Breast epithelium (tissue), 4 donors: ENCODE data around the gene TANC1. TPM values are rescaled to one million over a fixed set of nuclear protein-coding genes. Genes with fewer than 3 reads are reported as not detected.

ENCODE experiments used
- DNase-seq, 2 donors: peaks; one replicate each; pipeline ENCODE4 v3.0.0-alpha.2; 2019; ENCODE audit warnings: low spot score in 2 of 2
- H3K27ac ChIP-seq, 2 donors: fragments of 200-600 bp; sonication (generic) in 1 of 2; one replicate each; pipeline ENCODE4 v1.5.1; 2016 to 2019; ENCODE audit warnings: mild to moderate bottlenecking in 1 of 2
- H3K27me3 ChIP-seq, 2 donors: fragments of 200-600 bp; sonication (generic) in 1 of 2; one replicate each; pipeline versions ENCODE4 v1.5.1 to v1.6.0; 2017 to 2019; ENCODE audit warnings: control low read depth in 1 of 2, mild to moderate bottlenecking in 1 of 2
- H3K36me3 ChIP-seq: fragments of 200-600 bp; one replicate; pipeline ENCODE4 v1.5.1; 2019
- H3K4me1 ChIP-seq, 2 donors: fragments of 200-600 bp; sonication (generic); one replicate each; pipeline ENCODE4 v1.5.1; 2016 to 2019; ENCODE audit warnings: control low read depth in 1 of 2
- H3K4me3 ChIP-seq, 3 donors: fragments of 200-600 bp; sonication (generic); 1 replicate in 2 of 3; 2 replicates in 1 of 3; pipeline ENCODE4 v1.5.1; 2016 to 2019; ENCODE audit warnings: mild to moderate bottlenecking in 3 of 3, moderate library complexity in 2 of 3
- H3K9me3 ChIP-seq, 2 donors: fragments of 200-600 bp; sonication (generic) in 1 of 2; one replicate each; pipeline ENCODE4 v1.5.1; 2016 to 2019; ENCODE audit warnings: control low read depth in 1 of 2
- POLR2A ChIP-seq: fragments of 450-650 bp; IDR thresholded peaks from one replicate; pipeline ENCODE4 v1.6.1; 2016; ENCODE audit warnings: antibody characterized with exemption, mild to moderate bottlenecking, moderate library complexity
- POLR2AphosphoS5 ChIP-seq, 3 donors: sonication (generic); formaldehyde crosslinking; IDR thresholded peaks; one replicate each; pipeline ENCODE4 v1.6.1; 2017; ENCODE audit warnings: antibody characterized with exemption in 3 of 3
- intact Hi-C: fragments of 100-400 bp; cut with DNase I; formaldehyde crosslinking; loops from one replicate; pipeline ENCODE4 v1.15.1; 2023; ENCODE audit warnings: low total_unique reads
- total RNA-seq, 3 donors: library from RNA; depleted of rRNA; stranded (reverse); fragments of >200 nt; gene quantifications; one replicate each; pipeline ENCODE4 v1.1.0, GENCODE V29; 2016
- TF ChIP-seq, protein P1 (sequence below), 3 donors: fragments of 450-650 bp; IDR thresholded peaks; one replicate each; pipeline ENCODE4 v1.5.1; 2016 to 2017; ENCODE audit warnings: antibody characterized with exemption in 3 of 3, mild to moderate bottlenecking in 3 of 3, moderate library complexity in 3 of 3

Gene TANC1
- total RNA-seq, 3 donors from 2014 or later, result 18.9 to 62.3 (median 58.4) TPM

- Histone ChIP-seq H3K9me3 (no peaks in the 10 kb centered on the region), H3K27ac (no peak overlapping the region), H3K4me3 (no peak overlapping the region), H3K4me1 (no peaks in the 10 kb centered on the region), H3K27me3 (no peaks in the 10 kb centered on the region), H3K36me3 (no peaks in the 10 kb centered on the region)
- DNase-seq, result no peak
- TF ChIP-seq POLR2A, result no peak
- TF ChIP-seq, protein P1, sequence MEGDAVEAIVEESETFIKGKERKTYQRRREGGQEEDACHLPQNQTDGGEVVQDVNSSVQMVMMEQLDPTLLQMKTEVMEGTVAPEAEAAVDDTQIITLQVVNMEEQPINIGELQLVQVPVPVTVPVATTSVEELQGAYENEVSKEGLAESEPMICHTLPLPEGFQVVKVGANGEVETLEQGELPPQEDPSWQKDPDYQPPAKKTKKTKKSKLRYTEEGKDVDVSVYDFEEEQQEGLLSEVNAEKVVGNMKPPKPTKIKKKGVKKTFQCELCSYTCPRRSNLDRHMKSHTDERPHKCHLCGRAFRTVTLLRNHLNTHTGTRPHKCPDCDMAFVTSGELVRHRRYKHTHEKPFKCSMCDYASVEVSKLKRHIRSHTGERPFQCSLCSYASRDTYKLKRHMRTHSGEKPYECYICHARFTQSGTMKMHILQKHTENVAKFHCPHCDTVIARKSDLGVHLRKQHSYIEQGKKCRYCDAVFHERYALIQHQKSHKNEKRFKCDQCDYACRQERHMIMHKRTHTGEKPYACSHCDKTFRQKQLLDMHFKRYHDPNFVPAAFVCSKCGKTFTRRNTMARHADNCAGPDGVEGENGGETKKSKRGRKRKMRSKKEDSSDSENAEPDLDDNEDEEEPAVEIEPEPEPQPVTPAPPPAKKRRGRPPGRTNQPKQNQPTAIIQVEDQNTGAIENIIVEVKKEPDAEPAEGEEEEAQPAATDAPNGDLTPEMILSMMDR (IDR thresholded peaks at IDR 0.05), result no peak
- no peak for TF ChIP-seq POLR2AphosphoS5 (IDR thresholded peaks at IDR 0.05)
- intact Hi-C loops, result no loop called here
Measured at GRCh38 chr2:159164457-159164911, 196.0 kb downstream of the TANC1 start.

DNA sequence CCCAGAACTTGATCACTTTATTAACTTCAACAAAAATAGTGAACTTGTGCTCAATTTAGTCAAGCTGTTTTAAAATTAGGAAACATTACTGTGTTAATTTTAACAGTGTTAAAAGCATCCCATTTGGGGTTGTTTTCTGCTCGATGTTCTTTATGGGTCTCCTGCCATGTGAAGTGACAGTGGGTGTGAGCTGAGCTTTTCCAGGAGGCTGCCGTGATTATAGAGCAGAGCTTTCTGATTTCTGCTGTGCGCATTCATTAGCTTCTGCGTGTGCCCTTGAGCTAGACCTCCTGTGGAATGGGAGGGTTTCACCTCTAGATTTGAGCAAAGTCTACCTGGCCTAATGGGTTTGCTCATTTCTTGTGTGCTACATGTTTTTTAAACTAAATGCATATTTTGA, 196.6 kb downstream of the TANC1 start:
- H3K27ac ChIP-seq, result no peak overlapping the region
- H3K9me3 ChIP-seq, result no peaks in the 10 kb centered on the region

GRCh38 chr2:159168707-159169106, 200.3 kb downstream of the TANC1 start:
- DNase-seq, result no peak
- TF ChIP-seq POLR2A, result no peak
- no peak for TF ChIP-seq POLR2AphosphoS5 (IDR thresholded peaks at IDR 0.05)
- TF ChIP-seq, protein P1 (IDR thresholded peaks at IDR 0.05), result no peak

More for the DNA sequence above, 196.6 kb downstream of the TANC1 start:
- Histone ChIP-seq H3K27me3 (no peaks in the 10 kb centered on the region), H3K4me3 (no peak overlapping the region), H3K36me3 (no peaks in the 10 kb centered on the region), H3K4me1 (no peaks in the 10 kb centered on the region)
- DNase-seq, result no peak
- no peak for TF ChIP-seq POLR2AphosphoS5 (IDR thresholded peaks at IDR 0.05)
- TF ChIP-seq POLR2A, result no peak
- TF ChIP-seq, protein P1 (IDR thresholded peaks at IDR 0.05), result no peak
- intact Hi-C loops, result loop anchor here (5.0 kb wide), 1 partner anchor 322 kb away; no protein-coding TSS in a partner anchor

DNA sequence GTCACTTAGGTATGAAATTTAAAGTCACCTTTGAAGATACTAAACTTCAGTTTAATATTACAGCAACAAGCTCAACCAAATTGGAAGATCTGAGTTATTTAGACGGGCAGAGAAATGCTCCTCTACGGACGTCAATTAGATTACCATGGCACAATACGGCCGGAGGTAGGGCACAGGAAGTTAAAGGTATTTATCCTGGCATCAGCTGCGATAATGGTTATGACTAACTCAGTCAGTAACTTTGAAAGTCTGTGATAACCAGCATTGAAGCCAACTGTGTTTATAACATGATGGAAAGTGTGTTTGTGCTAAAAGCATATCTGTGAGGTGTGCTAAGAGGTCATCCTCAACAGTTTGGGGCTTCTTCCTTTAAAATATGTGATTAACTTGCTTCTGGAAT, 200.7 kb downstream of the TANC1 start:
- no peaks in the 10 kb centered on the region for H3K4me1 ChIP-seq
- TF ChIP-seq POLR2A (no peak), POLR2AphosphoS5 (IDR thresholded peaks at IDR 0.05) (no peak)
- TF ChIP-seq, protein P1 (IDR thresholded peaks at IDR 0.05), result no peak
- H3K27me3 ChIP-seq, result no peaks in the 10 kb centered on the region
- no peaks in the 10 kb centered on the region for H3K36me3 ChIP-seq
- H3K27ac ChIP-seq, result no peak overlapping the region
- intact Hi-C loops, result loop anchor here (5.0 kb wide), 1 partner anchor 318 kb away; no protein-coding TSS in a partner anchor
- no peak for DNase-seq
- no peak overlapping the region for H3K4me3 ChIP-seq
- H3K9me3 ChIP-seq, result no peaks in the 10 kb centered on the region

More at GRCh38 chr2:159168707-159169106, 200.3 kb downstream of the TANC1 start:
- no peak overlapping the region for H3K4me3 ChIP-seq
- no peak overlapping the region for H3K27ac ChIP-seq
- H3K9me3 ChIP-seq, result no peaks in the 10 kb centered on the region
- no peaks in the 10 kb centered on the region for H3K4me1 ChIP-seq
- H3K36me3 ChIP-seq, result no peaks in the 10 kb centered on the region
- intact Hi-C loops, result loop anchor here (5.0 kb wide), 1 partner anchor 319 kb away; no protein-coding TSS in a partner anchor
- H3K27me3 ChIP-seq, result no peaks in the 10 kb centered on the region

DNA sequence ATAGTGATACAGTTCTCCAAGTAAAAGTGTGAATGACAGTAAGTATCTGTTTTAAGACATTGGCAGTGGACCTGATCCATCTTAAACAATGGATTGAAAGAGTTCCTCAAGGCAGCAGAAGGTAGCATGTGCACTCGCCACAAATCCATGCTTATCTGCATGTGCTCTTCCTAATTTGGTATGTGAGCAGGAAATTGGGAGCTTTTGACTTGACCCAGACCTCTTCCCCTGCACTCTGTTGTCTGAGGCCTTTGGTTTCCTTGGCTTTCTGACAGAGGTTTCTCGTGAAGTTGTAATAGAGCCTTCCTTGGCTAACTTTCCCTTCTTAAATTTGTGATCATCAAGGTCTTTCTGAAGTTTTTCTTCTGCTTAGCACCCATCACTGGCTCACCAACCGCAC, 204.0 kb downstream of the TANC1 start:
- Histone ChIP-seq H3K4me3 (no peak overlapping the region), H3K27me3 (no peaks in the 10 kb centered on the region), H3K9me3 (no peaks in the 10 kb centered on the region), H3K27ac (no peak overlapping the region), H3K4me1 (no peaks in the 10 kb centered on the region), H3K36me3 (no peaks in the 10 kb centered on the region)
- intact Hi-C loops, result no loop called here
- DNase-seq, result no peak
- no peak for TF ChIP-seq POLR2A
- TF ChIP-seq, protein P1 (IDR thresholded peaks at IDR 0.05), result no peak
- no peak for TF ChIP-seq POLR2AphosphoS5 (IDR thresholded peaks at IDR 0.05)
